Prostate gland (tissue), 2 donors: ENCODE data around the gene TMCC1. TPM values are rescaled to one million over a fixed set of nuclear protein-coding genes. Genes with fewer than 3 reads are reported as not detected.

ENCODE experiments used
- DNase-seq: peaks from one replicate; pipeline ENCODE4 v3.0.0-alpha.2; 2019; ENCODE audit warnings: low spot score
- H3K27ac ChIP-seq, 2 donors: fragments of 200-600 bp; sonication (generic); 2 replicates each; pipeline ENCODE4 v1.5.1; 2017 to 2019
- H3K27me3 ChIP-seq: fragments of 200-600 bp; sonication (generic); replicated peaks from 2 replicates; pipeline ENCODE4 v1.5.1; 2019; ENCODE audit not compliant: insufficient read depth
- H3K36me3 ChIP-seq, 2 donors: fragments of 200-600 bp; sonication (generic); 1 replicate in 1 of 2; 2 replicates in 1 of 2; pipeline versions ENCODE4 v1.5.1 to v1.8.1; 2017 to 2019
- H3K4me1 ChIP-seq: fragments of 200-600 bp; sonication (generic); replicated peaks from 2 replicates; pipeline ENCODE4 v1.5.1; 2019
- H3K4me3 ChIP-seq, 2 donors: fragments of 200-600 bp; sonication (generic); 2 replicates each; pipeline ENCODE4 v1.5.1; 2017 to 2019
- H3K9me3 ChIP-seq: fragments of 200-600 bp; sonication (generic); 2 replicates; pipeline ENCODE4 v1.5.1; 2017
- CTCF ChIP-seq, 4 experiments: fragments of 200-600 bp in 2 of 4; fragments of 450-650 bp in 2 of 4; sonication (generic) in 2 of 4; IDR thresholded peaks; 1 replicate in 3 of 4; 2 replicates in 1 of 4; pipeline ENCODE4 v1.5.1; 2016 to 2019; ENCODE audit warnings: antibody characterized with exemption in 4 of 4, mild to moderate bottlenecking in 2 of 4, moderate library complexity in 2 of 4
- POLR2A ChIP-seq: fragments of 450-650 bp; IDR thresholded peaks from one replicate; pipeline ENCODE4 v1.6.1; 2016; ENCODE audit warnings: antibody characterized with exemption, mild to moderate bottlenecking
- POLR2AphosphoS5 ChIP-seq: sonication (generic); formaldehyde crosslinking; IDR thresholded peaks from one replicate; pipeline ENCODE4 v1.6.1; 2017; ENCODE audit warnings: antibody characterized with exemption
- WGBS: methylation state at CpG from one replicate; pipeline ENCODE4 v1.1.5; 2018; 5-methylcytosine and 5-hydroxymethylcytosine counted together
- intact Hi-C: fragments of 100-400 bp; cut with DNase I; formaldehyde crosslinking; loops from one replicate; pipeline ENCODE4 v1.14.2; 2022
- total RNA-seq, 2 donors: library from RNA; depleted of rRNA; stranded (reverse); fragments of >200 nt; gene quantifications; one replicate each; pipeline ENCODE4 v1.1.0, GENCODE V29; 2016

The TMCC1 gene
- total RNA-seq, 2 donors from 2014 or later = 27.6 to 43.9 TPM

- Histone ChIP-seq H3K27ac (no peak overlapping the region), H3K9me3 (no peaks in the 10 kb centered on the region), H3K27me3 (no peaks in the 10 kb centered on the region), H3K36me3 (no peaks in the 10 kb centered on the region), H3K4me3 (no peak overlapping the region), H3K4me1 (no peaks in the 10 kb centered on the region)
- TF ChIP-seq CTCF (IDR thresholded peaks at IDR 0.05) = no peak
- TF ChIP-seq POLR2A = no peak
- no peak for TF ChIP-seq POLR2AphosphoS5
- 98% methylated on average over 2 of the region's 2 CpGs for WGBS
- no peak for DNase-seq
- intact Hi-C loops = no loop called here
Observed at GRCh38 chr3:129695230-129695629, 198.3 kb downstream of the TMCC1 start.

GRCh38 chr3:129694228-129694627 lies 199.3 kb downstream of the TMCC1 start:
- no peaks in the 10 kb centered on the region for H3K27me3 ChIP-seq
- no peaks in the 10 kb centered on the region for H3K36me3 ChIP-seq
- DNase-seq = no peak
- no peaks in the 10 kb centered on the region for H3K9me3 ChIP-seq
- TF ChIP-seq POLR2AphosphoS5 (no peak), POLR2A (no peak), CTCF (IDR thresholded peaks at IDR 0.05) (no peak)
- WGBS = 69% methylated on average over 5 of the region's 5 CpGs
- no peak overlapping the region for H3K4me3 ChIP-seq
- no peaks in the 10 kb centered on the region for H3K4me1 ChIP-seq
- intact Hi-C loops = no loop called here
- H3K27ac ChIP-seq = no peak overlapping the region

GRCh38 chr3:129692743-129693142 lies 200.8 kb downstream of the TMCC1 start:
- WGBS = 90% methylated on average over 2 of the region's 2 CpGs
- intact Hi-C loops = no loop called here
- DNase-seq = no peak
- TF ChIP-seq POLR2AphosphoS5 (no peak), CTCF (IDR thresholded peaks at IDR 0.05) (no peak), POLR2A (no peak)
- no peaks in the 10 kb centered on the region for H3K9me3 ChIP-seq
- H3K27ac ChIP-seq = no peak overlapping the region
- no peaks in the 10 kb centered on the region for H3K4me1 ChIP-seq
- no peaks in the 10 kb centered on the region for H3K36me3 ChIP-seq
- no peaks in the 10 kb centered on the region for H3K27me3 ChIP-seq
- no peak overlapping the region for H3K4me3 ChIP-seq

- Histone ChIP-seq H3K36me3 (no peaks in the 10 kb centered on the region), H3K27ac (no peak overlapping the region), H3K4me1 (no peaks in the 10 kb centered on the region), H3K27me3 (no peaks in the 10 kb centered on the region), H3K4me3 (no peak overlapping the region), H3K9me3 (no peaks in the 10 kb centered on the region)
- no peak for DNase-seq
- WGBS = 95% methylated on average over 2 of the region's 2 CpGs
- TF ChIP-seq POLR2A (no peak), POLR2AphosphoS5 (no peak)
- intact Hi-C loops = loop anchor here (1.0 kb wide), 1 partner anchor 34 kb away; no protein-coding TSS in a partner anchor
Observed at GRCh38 chr3:129690963-129691362, 202.5 kb downstream of the TMCC1 start.

- Histone ChIP-seq H3K4me1 (no peaks in the 10 kb centered on the region), H3K9me3 (no peaks in the 10 kb centered on the region), H3K36me3 (no peaks in the 10 kb centered on the region), H3K27ac (no peak overlapping the region), H3K4me3 (no peak overlapping the region), H3K27me3 (no peaks in the 10 kb centered on the region)
- DNase-seq = peak; percentile 18
- intact Hi-C loops = loop anchor here (1.0 kb wide), 1 partner anchor 33 kb away; no protein-coding TSS in a partner anchor
- TF ChIP-seq CTCF (IDR thresholded peaks at IDR 0.05) (no peak), POLR2AphosphoS5 (peak; percentile 35), POLR2A (no peak)
Observed at GRCh38 chr3:129690406-129690805, 203.1 kb downstream of the TMCC1 start.
